ENCODE measurements around the gene TRIP11. TPM values are rescaled to one million over a fixed set of nuclear protein-coding genes. Genes with fewer than 3 reads are reported as not detected.

The TRIP11 gene
- total and polyA plus RNA-seq, 2 donors (not counting 1 experiment from before 2014, with no cell fraction given): 28.6 to 50.4 TPM

GRCh38 chr14:91927191-91927590, 112.7 kb downstream of the TRIP11 start:
- no peaks in the 10 kb centered on the region for H3K9me3 ChIP-seq (ENCODE audit: control insufficient read depth, insufficient read depth, low read depth, low read length)
- TF ChIP-seq CTCF (conservative IDR thresholded peaks at IDR 0.05 in 1 of 2, IDR thresholded peaks at IDR 0.05 in 1 of 2; ENCODE audit: low read depth in 1 of 2, low read length in 2 of 2): no peak
- TF ChIP-seq EZH2 (IDR thresholded peaks at IDR 0.05; ENCODE audit: low read length, missing control alignments): no peak
- no peak overlapping the region for H2AFZ ChIP-seq (ENCODE audit: low read length)
- H4K20me1 ChIP-seq (ENCODE audit: control insufficient read depth, extremely low read depth, insufficient read depth, low read length): no peaks in the 10 kb centered on the region
- no peaks in the 10 kb centered on the region for H3K27me3 ChIP-seq (ENCODE audit: control insufficient read depth, insufficient read depth, low read length)
- H3K9ac ChIP-seq (ENCODE audit: insufficient read depth, low read length): no peak overlapping the region
- no peaks in the 10 kb centered on the region for H3K79me2 ChIP-seq (ENCODE audit: control insufficient read depth, insufficient read depth, low read length)
- no peaks in the 10 kb centered on the region for H3K4me1 ChIP-seq (ENCODE audit: control insufficient read depth, extremely low read depth, insufficient read depth, low read length)
- DNase-seq (ENCODE audit: low read depth in 2 of 2): no peak
- no peak overlapping the region for H3K27ac ChIP-seq (ENCODE audit: insufficient read depth, low read length)
- H3K36me3 ChIP-seq (ENCODE audit: control insufficient read depth, insufficient read depth, low read length): peaks cover 4% of the 10 kb centered on the region
- no peak overlapping the region for H3K4me3 ChIP-seq (replicated peaks in 1 of 4; ENCODE audit: control extremely low read depth in 1 of 4, insufficient read depth in 1 of 4, low read depth in 3 of 4, low read length in 4 of 4)
- no peak overlapping the region for H3K4me2 ChIP-seq (ENCODE audit: extremely low read depth, insufficient read depth, low read length)

GRCh38 chr14:91926131-91926890, 113.5 kb downstream of the TRIP11 start:
- Histone ChIP-seq H3K9me3 (ENCODE audit: control insufficient read depth, insufficient read depth, low read depth, low read length) (no peaks in the 10 kb centered on the region), H4K20me1 (ENCODE audit: control insufficient read depth, extremely low read depth, insufficient read depth, low read length) (no peaks in the 10 kb centered on the region), H3K4me2 (ENCODE audit: extremely low read depth, insufficient read depth, low read length) (no peak overlapping the region), H3K27ac (ENCODE audit: insufficient read depth, low read length) (no peak overlapping the region), H3K4me3 (replicated peaks in 1 of 4; ENCODE audit: control extremely low read depth in 1 of 4, insufficient read depth in 1 of 4, low read depth in 3 of 4, low read length in 4 of 4) (no peak overlapping the region), H3K27me3 (ENCODE audit: control insufficient read depth, insufficient read depth, low read length) (no peaks in the 10 kb centered on the region), H2AFZ (ENCODE audit: low read length) (no peak overlapping the region), H3K9ac (ENCODE audit: insufficient read depth, low read length) (no peak overlapping the region), H3K36me3 (ENCODE audit: control insufficient read depth, insufficient read depth, low read length) (peaks cover 2% of the 10 kb centered on the region), H3K4me1 (ENCODE audit: control insufficient read depth, extremely low read depth, insufficient read depth, low read length) (no peaks in the 10 kb centered on the region), H3K79me2 (ENCODE audit: control insufficient read depth, insufficient read depth, low read length) (no peaks in the 10 kb centered on the region)
- no peak for DNase-seq (ENCODE audit: low read depth in 2 of 2)
- no peak for TF ChIP-seq CTCF (conservative IDR thresholded peaks at IDR 0.05 in 1 of 2, IDR thresholded peaks at IDR 0.05 in 1 of 2; ENCODE audit: low read depth in 1 of 2, low read length in 2 of 2)

GRCh38 chr14:91925727-91926121, 114.1 kb downstream of the TRIP11 start:
- no peaks in the 10 kb centered on the region for H3K4me1 ChIP-seq (ENCODE audit: control insufficient read depth, extremely low read depth, insufficient read depth, low read length)
- TF ChIP-seq CTCF (conservative IDR thresholded peaks at IDR 0.05 in 1 of 2, IDR thresholded peaks at IDR 0.05 in 1 of 2; ENCODE audit: low read depth in 1 of 2, low read length in 2 of 2) (no peak), EZH2 (IDR thresholded peaks at IDR 0.05; ENCODE audit: low read length, missing control alignments) (no peak)
- H2AFZ ChIP-seq (ENCODE audit: low read length): no peak overlapping the region
- peaks cover 2% of the 10 kb centered on the region for H3K36me3 ChIP-seq (ENCODE audit: control insufficient read depth, insufficient read depth, low read length)
- H3K27ac ChIP-seq (ENCODE audit: insufficient read depth, low read length): no peak overlapping the region
- no peak overlapping the region for H3K4me3 ChIP-seq (replicated peaks in 1 of 4; ENCODE audit: control extremely low read depth in 1 of 4, insufficient read depth in 1 of 4, low read depth in 3 of 4, low read length in 4 of 4)
- no peak for DNase-seq (ENCODE audit: low read depth in 2 of 2)
- no peak overlapping the region for H3K4me2 ChIP-seq (ENCODE audit: extremely low read depth, insufficient read depth, low read length)
- H4K20me1 ChIP-seq (ENCODE audit: control insufficient read depth, extremely low read depth, insufficient read depth, low read length): no peaks in the 10 kb centered on the region
- no peaks in the 10 kb centered on the region for H3K79me2 ChIP-seq (ENCODE audit: control insufficient read depth, insufficient read depth, low read length)
- no peaks in the 10 kb centered on the region for H3K9me3 ChIP-seq (ENCODE audit: control insufficient read depth, insufficient read depth, low read depth, low read length)
- H3K27me3 ChIP-seq (ENCODE audit: control insufficient read depth, insufficient read depth, low read length): no peaks in the 10 kb centered on the region
- no peak overlapping the region for H3K9ac ChIP-seq (ENCODE audit: insufficient read depth, low read length)

All from fibroblast of lung (primary cell).